ENCODE data around the gene TGFA.

GRCh38 chr2:70535573-70535972, 18.1 kb downstream of the TGFA start:
- no peak for TF ChIP-seq CTCF (IDR thresholded peaks at IDR 0.05)
- no peak for TF ChIP-seq EP300 (IDR thresholded peaks at IDR 0.05; ENCODE audit: low read depth)

Measured in transverse colon (tissue), 3 donors.